HEK293 (cell line): ENCODE measurements around the gene MRPS18A.

Source experiments
- CTCF ChIP-seq: fragments of 450-650 bp; formaldehyde crosslinking; IDR thresholded peaks from 2 replicates; pipeline ENCODE4 v1.5.1; 2016; ENCODE audit warnings: missing biosample characterization, missing genetic modification characterization
- INSM2 ChIP-seq: fragments of 450-650 bp; formaldehyde crosslinking; IDR thresholded peaks from 2 replicates; pipeline ENCODE4 v1.5.1; 2016; ENCODE audit warnings: missing biosample characterization, missing genetic modification characterization
- PATZ1 ChIP-seq: fragments of 450-650 bp; formaldehyde crosslinking; IDR thresholded peaks from 2 replicates; pipeline ENCODE4 v1.5.1; 2016; ENCODE audit warnings: missing biosample characterization, missing genetic modification characterization
- PRDM10 ChIP-seq: fragments of 450-650 bp; formaldehyde crosslinking; IDR thresholded peaks from 2 replicates; pipeline ENCODE4 v1.5.1; 2016; ENCODE audit warnings: missing biosample characterization, missing genetic modification characterization
- RBAK ChIP-seq: fragments of 450-650 bp; formaldehyde crosslinking; IDR thresholded peaks from 2 replicates; pipeline ENCODE4 v1.5.1; 2016; ENCODE audit warnings: missing biosample characterization, missing genetic modification characterization
- ZNF132 ChIP-seq: fragments of 450-650 bp; formaldehyde crosslinking; IDR thresholded peaks from 2 replicates; pipeline ENCODE4 v1.5.1; 2017; ENCODE audit warnings: missing biosample characterization, missing genetic modification characterization, borderline replicate concordance
- ZNF140 ChIP-seq: fragments of 450-650 bp; formaldehyde crosslinking; IDR thresholded peaks from 2 replicates; pipeline ENCODE4 v1.5.1; 2016; ENCODE audit warnings: missing biosample characterization, missing genetic modification characterization
- ZNF416 ChIP-seq: fragments of 450-650 bp; formaldehyde crosslinking; IDR thresholded peaks from 2 replicates; pipeline ENCODE4 v1.5.1; 2016; ENCODE audit warnings: missing biosample characterization, missing genetic modification characterization
- ZNF701 ChIP-seq: fragments of 450-650 bp; formaldehyde crosslinking; IDR thresholded peaks from 2 replicates; pipeline ENCODE4 v1.5.1; 2016; ENCODE audit warnings: missing biosample characterization, missing genetic modification characterization
- TF ChIP-seq, protein P1 (sequence below): fragments of 450-650 bp; formaldehyde crosslinking; IDR thresholded peaks from 2 replicates; pipeline ENCODE4 v1.5.1; 2016; ENCODE audit warnings: missing biosample characterization, missing genetic modification characterization
- TF ChIP-seq, protein P2 (sequence below): fragments of 450-650 bp; formaldehyde crosslinking; IDR thresholded peaks from 2 replicates; pipeline ENCODE4 v1.5.1; 2017; ENCODE audit warnings: missing biosample characterization, missing genetic modification characterization
- TF ChIP-seq, protein P3 (sequence below): fragments of 450-650 bp; formaldehyde crosslinking; IDR thresholded peaks from 2 replicates; pipeline ENCODE4 v1.5.1; 2016; ENCODE audit warnings: missing biosample characterization, missing genetic modification characterization, low read depth

- TF ChIP-seq CTCF (tag by site-specific recombination) (no peak), ZNF701 (tag by site-specific recombination) (no peak), PATZ1 (tag by site-specific recombination) (no peak), ZNF416 (tag by site-specific recombination) (no peak), INSM2 (tag by site-specific recombination) (no peak), PRDM10 (no peak), ZNF132 (tag by site-specific recombination) (no peak), ZNF140 (no peak), RBAK (tag by site-specific recombination) (no peak)
- TF ChIP-seq, protein P1, sequence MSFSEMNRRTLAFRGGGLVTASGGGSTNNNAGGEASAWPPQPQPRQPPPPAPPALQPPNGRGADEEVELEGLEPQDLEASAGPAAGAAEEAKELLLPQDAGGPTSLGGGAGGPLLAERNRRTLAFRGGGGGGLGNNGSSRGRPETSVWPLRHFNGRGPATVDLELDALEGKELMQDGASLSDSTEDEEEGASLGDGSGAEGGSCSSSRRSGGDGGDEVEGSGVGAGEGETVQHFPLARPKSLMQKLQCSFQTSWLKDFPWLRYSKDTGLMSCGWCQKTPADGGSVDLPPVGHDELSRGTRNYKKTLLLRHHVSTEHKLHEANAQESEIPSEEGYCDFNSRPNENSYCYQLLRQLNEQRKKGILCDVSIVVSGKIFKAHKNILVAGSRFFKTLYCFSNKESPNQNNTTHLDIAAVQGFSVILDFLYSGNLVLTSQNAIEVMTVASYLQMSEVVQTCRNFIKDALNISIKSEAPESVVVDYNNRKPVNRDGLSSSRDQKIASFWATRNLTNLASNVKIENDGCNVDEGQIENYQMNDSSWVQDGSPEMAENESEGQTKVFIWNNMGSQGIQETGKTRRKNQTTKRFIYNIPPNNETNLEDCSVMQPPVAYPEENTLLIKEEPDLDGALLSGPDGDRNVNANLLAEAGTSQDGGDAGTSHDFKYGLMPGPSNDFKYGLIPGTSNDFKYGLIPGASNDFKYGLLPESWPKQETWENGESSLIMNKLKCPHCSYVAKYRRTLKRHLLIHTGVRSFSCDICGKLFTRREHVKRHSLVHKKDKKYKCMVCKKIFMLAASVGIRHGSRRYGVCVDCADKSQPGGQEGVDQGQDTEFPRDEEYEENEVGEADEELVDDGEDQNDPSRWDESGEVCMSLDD (tag by site-specific recombination) = no peak
- TF ChIP-seq, protein P2, sequence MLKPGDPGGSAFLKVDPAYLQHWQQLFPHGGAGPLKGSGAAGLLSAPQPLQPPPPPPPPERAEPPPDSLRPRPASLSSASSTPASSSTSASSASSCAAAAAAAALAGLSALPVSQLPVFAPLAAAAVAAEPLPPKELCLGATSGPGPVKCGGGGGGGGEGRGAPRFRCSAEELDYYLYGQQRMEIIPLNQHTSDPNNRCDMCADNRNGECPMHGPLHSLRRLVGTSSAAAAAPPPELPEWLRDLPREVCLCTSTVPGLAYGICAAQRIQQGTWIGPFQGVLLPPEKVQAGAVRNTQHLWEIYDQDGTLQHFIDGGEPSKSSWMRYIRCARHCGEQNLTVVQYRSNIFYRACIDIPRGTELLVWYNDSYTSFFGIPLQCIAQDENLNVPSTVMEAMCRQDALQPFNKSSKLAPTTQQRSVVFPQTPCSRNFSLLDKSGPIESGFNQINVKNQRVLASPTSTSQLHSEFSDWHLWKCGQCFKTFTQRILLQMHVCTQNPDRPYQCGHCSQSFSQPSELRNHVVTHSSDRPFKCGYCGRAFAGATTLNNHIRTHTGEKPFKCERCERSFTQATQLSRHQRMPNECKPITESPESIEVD (tag by site-specific recombination) = no peak
- TF ChIP-seq, protein P3, sequence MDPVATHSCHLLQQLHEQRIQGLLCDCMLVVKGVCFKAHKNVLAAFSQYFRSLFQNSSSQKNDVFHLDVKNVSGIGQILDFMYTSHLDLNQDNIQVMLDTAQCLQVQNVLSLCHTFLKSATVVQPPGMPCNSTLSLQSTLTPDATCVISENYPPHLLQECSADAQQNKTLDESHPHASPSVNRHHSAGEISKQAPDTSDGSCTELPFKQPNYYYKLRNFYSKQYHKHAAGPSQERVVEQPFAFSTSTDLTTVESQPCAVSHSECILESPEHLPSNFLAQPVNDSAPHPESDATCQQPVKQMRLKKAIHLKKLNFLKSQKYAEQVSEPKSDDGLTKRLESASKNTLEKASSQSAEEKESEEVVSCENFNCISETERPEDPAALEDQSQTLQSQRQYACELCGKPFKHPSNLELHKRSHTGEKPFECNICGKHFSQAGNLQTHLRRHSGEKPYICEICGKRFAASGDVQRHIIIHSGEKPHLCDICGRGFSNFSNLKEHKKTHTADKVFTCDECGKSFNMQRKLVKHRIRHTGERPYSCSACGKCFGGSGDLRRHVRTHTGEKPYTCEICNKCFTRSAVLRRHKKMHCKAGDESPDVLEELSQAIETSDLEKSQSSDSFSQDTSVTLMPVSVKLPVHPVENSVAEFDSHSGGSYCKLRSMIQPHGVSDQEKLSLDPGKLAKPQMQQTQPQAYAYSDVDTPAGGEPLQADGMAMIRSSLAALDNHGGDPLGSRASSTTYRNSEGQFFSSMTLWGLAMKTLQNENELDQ (tag by site-specific recombination) = no peak
Observed at GRCh38 chr6:43648248-43648647, 39.3 kb downstream of the MRPS18A start.
